Esophagus squamous epithelium (tissue), 5 donors: ENCODE data around the gene ERCC4. TPM values are rescaled to one million over a fixed set of nuclear protein-coding genes. Genes with fewer than 3 reads are reported as not detected.

Source experiments
- DNase-seq: peaks from one replicate; lab custom pipeline; 2025; lab: John Stamatoyannopoulos, UW
- H3K27ac ChIP-seq, 4 donors: fragments of 200-600 bp; sonication (generic); one replicate each; pipeline ENCODE4 v1.5.1; 2016 to 2019; ENCODE audit warnings: mild to moderate bottlenecking in 1 of 4
- H3K27me3 ChIP-seq, 4 donors: fragments of 200-600 bp; sonication (generic); 1 replicate in 3 of 4; 2 replicates in 1 of 4; pipeline versions ENCODE4 v1.5.1 to v1.6.0; 2017 to 2021; ENCODE audit warnings: antibody characterized with exemption in 1 of 4
- H3K36me3 ChIP-seq, 3 donors: fragments of 200-600 bp; sonication (generic); one replicate each; pipeline ENCODE4 v1.5.1; 2016 to 2019
- H3K4me1 ChIP-seq, 3 donors: fragments of 200-600 bp; sonication (generic); one replicate each; pipeline ENCODE4 v1.5.1; 2017 to 2019
- H3K4me3 ChIP-seq, 4 donors: fragments of 200-600 bp; sonication (generic); 1 replicate in 3 of 4; 2 replicates in 1 of 4; pipeline ENCODE4 v1.5.1; 2016 to 2019; ENCODE audit warnings: mild to moderate bottlenecking in 2 of 4, moderate library complexity in 1 of 4
- H3K9me3 ChIP-seq, 3 donors: fragments of 200-600 bp; sonication (generic); one replicate each; pipeline ENCODE4 v1.5.1; 2016 to 2019
- POLR2A ChIP-seq, 4 donors: fragments of 450-650 bp; IDR thresholded peaks; one replicate each; pipeline ENCODE4 v1.6.1; 2017; ENCODE audit warnings: antibody characterized with exemption in 4 of 4, mild to moderate bottlenecking in 4 of 4, moderate library complexity in 3 of 4
- WGBS, 2 donors: methylation state at CpG; one replicate each; pipeline ENCODE4 v1.1.5; 2018; 5-methylcytosine and 5-hydroxymethylcytosine counted together
- intact Hi-C: fragments of 100-400 bp; cut with DNase I; formaldehyde crosslinking; loops from one replicate; pipeline ENCODE4 v1.15.0; 2022
- total RNA-seq, 4 donors: library from RNA; depleted of rRNA; stranded (reverse); fragments of >200 nt; gene quantifications; one replicate each; pipeline ENCODE4 v1.1.0, GENCODE V29; 2016
- TF ChIP-seq, protein P1 (sequence below), 6 experiments: fragments of 450-650 bp in 4 of 6; fragments of 200-600 bp in 2 of 6; sonication (generic) in 2 of 6; IDR thresholded peaks; one replicate each; pipeline ENCODE4 v1.5.1; 2016 to 2019; ENCODE audit warnings: antibody characterized with exemption in 6 of 6, mild to moderate bottlenecking in 4 of 6, moderate library complexity in 4 of 6
- donor health status: DM: yes; HTN: yes; CAD: no.

Gene ERCC4
- total RNA-seq, 4 donors from 2014 or later = 4.4 to 8.2 (median 4.8) TPM

DNA sequence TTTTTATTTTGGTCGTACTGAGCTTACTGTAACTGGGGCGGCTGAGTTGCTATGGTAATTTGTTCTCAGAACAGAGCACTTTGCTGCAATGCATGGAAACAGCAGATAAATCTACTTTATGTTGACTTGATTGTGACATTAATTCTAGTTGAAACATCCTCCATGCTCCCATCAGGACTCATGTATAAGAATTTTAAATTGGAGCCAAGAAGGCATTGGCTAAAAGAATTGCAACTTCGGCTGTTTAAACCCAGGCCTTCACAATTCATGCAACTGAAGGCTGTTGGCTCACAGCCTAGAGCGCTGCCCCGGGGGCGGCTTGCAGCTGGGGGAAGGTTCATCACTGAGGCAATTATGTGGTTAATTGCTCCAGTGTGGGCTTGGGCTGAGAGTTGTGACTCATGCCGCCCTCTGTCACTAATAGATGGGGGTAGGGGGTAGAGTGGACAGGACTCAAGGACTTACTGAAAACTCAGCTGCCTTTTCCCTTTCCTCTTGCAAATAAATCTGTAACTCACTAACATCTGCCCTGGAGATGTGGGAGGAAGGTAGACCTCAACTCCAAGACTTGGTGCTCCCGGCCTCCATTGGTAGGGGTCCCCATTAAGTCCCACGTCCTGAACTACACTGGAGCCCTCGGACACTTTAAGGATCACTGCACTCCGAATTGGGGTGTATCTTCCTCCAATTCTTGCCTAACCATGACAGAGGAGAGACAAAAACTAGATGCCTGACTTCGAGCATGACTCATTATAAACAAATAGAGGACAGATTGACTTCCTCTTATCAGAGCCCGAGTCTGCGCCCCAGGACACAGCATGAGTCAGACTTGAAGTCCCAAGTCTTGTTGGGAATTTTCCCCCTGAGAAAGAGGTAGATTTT is 37.5 kb downstream of the ERCC4 start:
- no peak for DNase-seq
- intact Hi-C loops = no loop called here
- peak in 1 of 4 donors; percentile 14 for TF ChIP-seq POLR2A (IDR thresholded peaks at IDR 0.05)
- TF ChIP-seq, protein P1, sequence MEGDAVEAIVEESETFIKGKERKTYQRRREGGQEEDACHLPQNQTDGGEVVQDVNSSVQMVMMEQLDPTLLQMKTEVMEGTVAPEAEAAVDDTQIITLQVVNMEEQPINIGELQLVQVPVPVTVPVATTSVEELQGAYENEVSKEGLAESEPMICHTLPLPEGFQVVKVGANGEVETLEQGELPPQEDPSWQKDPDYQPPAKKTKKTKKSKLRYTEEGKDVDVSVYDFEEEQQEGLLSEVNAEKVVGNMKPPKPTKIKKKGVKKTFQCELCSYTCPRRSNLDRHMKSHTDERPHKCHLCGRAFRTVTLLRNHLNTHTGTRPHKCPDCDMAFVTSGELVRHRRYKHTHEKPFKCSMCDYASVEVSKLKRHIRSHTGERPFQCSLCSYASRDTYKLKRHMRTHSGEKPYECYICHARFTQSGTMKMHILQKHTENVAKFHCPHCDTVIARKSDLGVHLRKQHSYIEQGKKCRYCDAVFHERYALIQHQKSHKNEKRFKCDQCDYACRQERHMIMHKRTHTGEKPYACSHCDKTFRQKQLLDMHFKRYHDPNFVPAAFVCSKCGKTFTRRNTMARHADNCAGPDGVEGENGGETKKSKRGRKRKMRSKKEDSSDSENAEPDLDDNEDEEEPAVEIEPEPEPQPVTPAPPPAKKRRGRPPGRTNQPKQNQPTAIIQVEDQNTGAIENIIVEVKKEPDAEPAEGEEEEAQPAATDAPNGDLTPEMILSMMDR (IDR thresholded peaks at IDR 0.05) = no peak
- Histone ChIP-seq H3K4me1 (peaks cover 20 to 80% (median 31%) of the 10 kb centered on the region in 3 donors), H3K4me3 (peak overlapping the region in 3 of 4 donors; percentile 27 to 58 (median 30)), H3K27me3 (no peaks in the 10 kb centered on the region), H3K27ac (peak overlapping the region; percentile 74 to 93 (median 86)), H3K9me3 (no peaks in the 10 kb centered on the region), H3K36me3 (no peaks in the 10 kb centered on the region)
- WGBS, 2 donors = 5% methylated on average over 14 of the region's 14 CpGs

DNA sequence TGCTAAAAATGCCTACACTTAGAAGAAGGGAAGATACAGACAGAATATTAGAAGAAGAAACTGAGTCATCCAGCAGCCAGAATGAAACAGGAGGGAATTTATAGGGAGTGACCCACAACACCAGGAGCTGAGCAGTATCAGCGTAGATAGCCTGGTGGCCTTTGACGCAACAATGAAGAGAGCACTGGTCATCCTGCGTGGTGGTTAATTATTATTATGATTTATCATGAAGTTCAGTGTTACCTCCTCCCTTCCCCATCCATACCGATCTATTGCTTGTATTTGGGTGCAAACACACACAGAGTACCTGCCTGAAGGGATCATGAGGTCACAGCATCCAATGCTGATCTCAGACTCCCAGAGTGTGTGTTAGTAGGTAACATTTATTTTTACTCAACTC is 38.5 kb downstream of the ERCC4 start:
- TF ChIP-seq POLR2A (IDR thresholded peaks at IDR 0.05) = no peak
- TF ChIP-seq, protein P1 (IDR thresholded peaks at IDR 0.05) = no peak

DNA sequence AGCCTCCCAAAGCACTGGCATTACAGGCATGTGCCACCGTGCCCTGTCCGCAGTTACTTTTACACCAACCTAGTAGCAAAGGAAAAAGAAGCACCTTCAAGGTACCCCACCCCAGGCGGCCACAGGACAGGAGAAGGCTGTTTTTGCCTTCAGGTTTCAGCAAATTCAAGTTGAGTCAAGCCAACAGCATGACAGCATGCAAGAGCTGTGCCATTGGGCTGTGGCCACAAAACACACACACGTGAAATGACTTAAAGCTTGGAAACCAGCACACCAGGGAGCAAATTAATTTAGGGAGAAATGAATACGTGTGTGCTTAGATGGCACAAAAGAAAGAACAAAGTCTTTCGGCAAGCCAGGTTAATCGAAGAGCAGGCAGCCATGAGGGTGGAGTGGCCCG is 39.7 kb downstream of the ERCC4 start:
- peaks cover 20 to 69% (median 31%) of the 10 kb centered on the region in 3 donors for H3K4me1 ChIP-seq
- no peaks in the 10 kb centered on the region for H3K9me3 ChIP-seq
- H3K36me3 ChIP-seq = no peaks in the 10 kb centered on the region
- H3K27ac ChIP-seq = peak overlapping the region; percentile 48 to 79 (median 58)
- intact Hi-C loops = no loop called here
- 29 to 53% methylated on average over 6 to 7 of the region's 8 CpGs for WGBS, 2 donors
- H3K27me3 ChIP-seq = no peaks in the 10 kb centered on the region
- no peak for DNase-seq
- no peak for TF ChIP-seq POLR2A (IDR thresholded peaks at IDR 0.05)
- TF ChIP-seq, protein P1 (IDR thresholded peaks at IDR 0.05) = no peak
- peak overlapping the region in 2 of 4 donors; percentile 9 to 12 for H3K4me3 ChIP-seq

More for the DNA sequence above, 38.5 kb downstream of the ERCC4 start:
- intact Hi-C loops = no loop called here
- Histone ChIP-seq H3K4me1 (peaks cover 20 to 80% (median 31%) of the 10 kb centered on the region in 3 donors), H3K27me3 (no peaks in the 10 kb centered on the region), H3K9me3 (no peaks in the 10 kb centered on the region), H3K27ac (peak overlapping the region; percentile 54 to 87 (median 79)), H3K36me3 (no peaks in the 10 kb centered on the region), H3K4me3 (no peak overlapping the region)
- no peak for DNase-seq
- WGBS, 2 donors = 83 to 90% methylated on average over 4 of the region's 4 CpGs

DNA sequence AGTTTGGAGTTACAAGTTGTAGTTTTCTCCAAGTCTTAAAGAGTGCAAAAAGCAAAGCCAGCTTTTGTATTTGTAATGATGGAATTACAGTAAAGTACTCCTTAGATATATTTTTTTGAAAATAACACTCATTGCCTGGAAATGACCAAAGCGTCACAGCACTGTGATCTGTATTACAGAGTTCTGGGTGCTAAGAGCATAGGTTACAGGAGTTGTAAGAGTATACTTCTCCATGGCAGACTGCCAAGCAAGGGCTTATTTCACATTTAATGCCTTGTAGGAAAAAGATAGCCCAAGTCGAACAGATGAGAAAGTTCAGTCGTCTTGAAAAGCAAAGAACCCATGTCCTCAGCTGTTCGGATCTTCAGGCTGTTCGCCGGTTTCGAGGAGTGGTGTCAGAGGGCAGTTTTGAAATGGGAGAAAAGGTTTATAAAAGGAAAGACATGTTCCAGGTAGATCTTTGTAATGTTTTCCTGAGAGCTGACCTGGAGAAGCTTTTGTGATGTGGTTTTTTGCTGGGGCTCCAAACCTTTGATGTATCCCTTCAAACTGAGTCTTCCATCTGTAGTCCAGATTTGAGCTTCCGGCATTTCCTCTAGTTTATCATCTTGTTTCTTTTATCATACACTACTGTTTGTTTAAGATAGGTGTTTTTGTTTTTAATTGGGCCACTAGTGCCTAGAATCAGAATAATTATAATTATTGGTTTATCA is 41.3 kb downstream of the ERCC4 start:
- Histone ChIP-seq H3K4me3 (no peak overlapping the region), H3K27ac (no peak overlapping the region), H3K9me3 (no peaks in the 10 kb centered on the region), H3K4me1 (peaks cover 20 to 53% (median 28%) of the 10 kb centered on the region in 3 donors), H3K36me3 (no peaks in the 10 kb centered on the region), H3K27me3 (no peaks in the 10 kb centered on the region)
- no peak for DNase-seq
- 70 to 77% methylated on average over 8 of the region's 8 CpGs for WGBS, 2 donors
- TF ChIP-seq, protein P1 (IDR thresholded peaks at IDR 0.05) = no peak
- intact Hi-C loops = no loop called here

DNA sequence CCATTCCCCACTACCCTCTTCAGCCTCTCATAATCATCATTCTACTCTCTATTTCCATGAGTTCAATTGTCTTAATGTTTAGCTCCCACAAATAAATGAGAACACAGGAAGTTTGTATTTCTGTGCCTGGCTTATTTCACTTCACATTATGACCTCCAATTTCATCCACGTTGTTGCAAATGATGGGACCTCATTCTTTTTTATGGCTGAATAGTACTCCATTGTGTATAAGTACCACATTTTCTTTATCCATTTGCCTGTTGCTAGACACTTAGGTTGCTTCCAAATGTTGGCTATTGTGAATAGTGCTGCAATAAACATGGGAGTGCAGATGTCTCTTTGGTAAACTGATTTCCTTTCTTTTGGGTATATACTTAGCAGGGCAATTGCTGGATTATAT is 42.3 kb downstream of the ERCC4 start:
- Histone ChIP-seq H3K4me3 (no peak overlapping the region), H3K27me3 (no peaks in the 10 kb centered on the region), H3K9me3 (no peaks in the 10 kb centered on the region), H3K27ac (no peak overlapping the region), H3K4me1 (peaks cover 10 to 43% (median 20%) of the 10 kb centered on the region in 3 donors), H3K36me3 (no peaks in the 10 kb centered on the region)
- WGBS, 2 donors = 82 to 92% methylated on average over 1 of the region's 1 CpG
- DNase-seq = no peak
- intact Hi-C loops = no loop called here
- TF ChIP-seq POLR2A (IDR thresholded peaks at IDR 0.05) = no peak
- TF ChIP-seq, protein P1 (IDR thresholded peaks at IDR 0.05) = no peak
